GM21390 (cell line): ENCODE results near the gene RBFOX1.

Source experiments
- ATAC-seq: cut with Tn5 transposase; IDR thresholded peaks from one replicate; pipeline ENCODE4 v1.9.1; 2021; ENCODE audit not compliant: unreplicated experiment

The RBFOX1 gene

GRCh38 chr16:7651803-7652570, 319.3 kb downstream of the RBFOX1 start:
- no peak for ATAC-seq

GRCh38 chr16:7653746-7654461, 321.3 kb downstream of the RBFOX1 start:
- ATAC-seq, result no peak

- ATAC-seq, result no peak
These were observed 343.0 kb downstream of the RBFOX1 start for GRCh38 chr16:7675628-7676027.

GRCh38 chr16:7680296-7680695, 347.7 kb downstream of the RBFOX1 start:
- ATAC-seq, result no peak

GRCh38 chr16:7688811-7689210, 356.2 kb downstream of the RBFOX1 start:
- no peak for ATAC-seq

GRCh38 chr16:7689234-7689633, 356.6 kb downstream of the RBFOX1 start:
- no peak for ATAC-seq

- no peak for ATAC-seq
These were observed 358.9 kb downstream of the RBFOX1 start for GRCh38 chr16:7691533-7691932.

- no peak for ATAC-seq
These were observed 371.0 kb downstream of the RBFOX1 start for GRCh38 chr16:7703672-7704071.

- no peak for ATAC-seq
These were observed 373.2 kb downstream of the RBFOX1 start for GRCh38 chr16:7705885-7706284.

- no peak for ATAC-seq
These were observed 376.5 kb downstream of the RBFOX1 start for GRCh38 chr16:7709186-7709585.

GRCh38 chr16:7713244-7713643, 380.6 kb downstream of the RBFOX1 start:
- no peak for ATAC-seq

- ATAC-seq, result no peak
These were observed 382.1 kb downstream of the RBFOX1 start for GRCh38 chr16:7714775-7715174.

- ATAC-seq, result no peak
These were observed 384.3 kb downstream of the RBFOX1 start for GRCh38 chr16:7716660-7717550.

GRCh38 chr16:7722761-7723160, 390.1 kb downstream of the RBFOX1 start:
- no peak for ATAC-seq

- ATAC-seq, result no peak
These were observed 398.5 kb downstream of the RBFOX1 start for GRCh38 chr16:7731141-7731540.

- no peak for ATAC-seq
These were observed 403.6 kb downstream of the RBFOX1 start for GRCh38 chr16:7736138-7736665.

GRCh38 chr16:7742626-7743025, 410.0 kb downstream of the RBFOX1 start:
- ATAC-seq, result no peak

GRCh38 chr16:7744546-7745264, 412.1 kb downstream of the RBFOX1 start:
- no peak for ATAC-seq

- ATAC-seq, result no peak
These were observed 412.6 kb downstream of the RBFOX1 start for GRCh38 chr16:7745276-7745675.

- no peak for ATAC-seq
These were observed 414.3 kb downstream of the RBFOX1 start for GRCh38 chr16:7746941-7747340.

GRCh38 chr16:7748522-7748921, 415.9 kb downstream of the RBFOX1 start:
- no peak for ATAC-seq
